NCI-H1092 (cell line): ENCODE data around the gene GPATCH8.

ENCODE experiments used
- DNase-seq: peaks from one replicate; lab custom pipeline; 2025; lab: John Stamatoyannopoulos, UW

Gene GPATCH8

GRCh38 chr17:44354582-44355561 lies 148.3 kb downstream of the GPATCH8 start:
- no peak for DNase-seq

- no peak for DNase-seq
These were observed 149.4 kb downstream of the GPATCH8 start for GRCh38 chr17:44353672-44354331.

GRCh38 chr17:44352828-44353671 lies 150.2 kb downstream of the GPATCH8 start:
- no peak for DNase-seq

- no peak for DNase-seq
These were observed 151.0 kb downstream of the GPATCH8 start for GRCh38 chr17:44351961-44352827.

GRCh38 chr17:44351464-44351863 lies 151.7 kb downstream of the GPATCH8 start:
- DNase-seq = no peak

- peak; percentile 51 for DNase-seq
These were observed 152.4 kb downstream of the GPATCH8 start for GRCh38 chr17:44350733-44351226.

GRCh38 chr17:44349553-44350070 lies 153.6 kb downstream of the GPATCH8 start:
- no peak for DNase-seq

- no peak for DNase-seq
These were observed 154.2 kb downstream of the GPATCH8 start for GRCh38 chr17:44348988-44349364.

GRCh38 chr17:44348234-44348987 lies 154.8 kb downstream of the GPATCH8 start:
- no peak for DNase-seq
